HK-2 (cell line): ENCODE data around the gene GHR.
"Not testable (repeated sequence)": the region's sequence is repeated elsewhere in the genome, so short reads cannot be mapped to it uniquely, and the experiment has no call there.

Experiments
- DNase-seq: peaks from one replicate; pipeline ENCODE4 v3.0.0-alpha.2; 2018; ENCODE audit not compliant: unreplicated experiment

Gene GHR

DNA sequence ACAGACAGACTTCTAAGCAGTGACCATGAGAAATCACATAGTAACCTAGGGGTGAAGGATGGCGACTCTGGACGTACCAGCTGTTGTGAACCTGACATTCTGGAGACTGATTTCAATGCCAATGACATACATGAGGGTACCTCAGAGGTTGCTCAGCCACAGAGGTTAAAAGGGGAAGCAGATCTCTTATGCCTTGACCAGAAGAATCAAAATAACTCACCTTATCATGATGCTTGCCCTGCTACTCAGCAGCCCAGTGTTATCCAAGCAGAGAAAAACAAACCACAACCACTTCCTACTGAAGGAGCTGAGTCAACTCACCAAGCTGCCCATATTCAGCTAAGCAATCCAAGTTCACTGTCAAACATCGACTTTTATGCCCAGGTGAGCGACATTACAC is 295.4 kb downstream of the GHR start:
- peak; percentile 19 for DNase-seq

DNA sequence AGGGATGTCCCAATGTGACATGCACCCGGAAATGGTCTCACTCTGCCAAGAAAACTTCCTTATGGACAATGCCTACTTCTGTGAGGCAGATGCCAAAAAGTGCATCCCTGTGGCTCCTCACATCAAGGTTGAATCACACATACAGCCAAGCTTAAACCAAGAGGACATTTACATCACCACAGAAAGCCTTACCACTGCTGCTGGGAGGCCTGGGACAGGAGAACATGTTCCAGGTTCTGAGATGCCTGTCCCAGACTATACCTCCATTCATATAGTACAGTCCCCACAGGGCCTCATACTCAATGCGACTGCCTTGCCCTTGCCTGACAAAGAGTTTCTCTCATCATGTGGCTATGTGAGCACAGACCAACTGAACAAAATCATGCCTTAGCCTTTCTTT is 295.8 kb downstream of the GHR start:
- no peak for DNase-seq

DNA sequence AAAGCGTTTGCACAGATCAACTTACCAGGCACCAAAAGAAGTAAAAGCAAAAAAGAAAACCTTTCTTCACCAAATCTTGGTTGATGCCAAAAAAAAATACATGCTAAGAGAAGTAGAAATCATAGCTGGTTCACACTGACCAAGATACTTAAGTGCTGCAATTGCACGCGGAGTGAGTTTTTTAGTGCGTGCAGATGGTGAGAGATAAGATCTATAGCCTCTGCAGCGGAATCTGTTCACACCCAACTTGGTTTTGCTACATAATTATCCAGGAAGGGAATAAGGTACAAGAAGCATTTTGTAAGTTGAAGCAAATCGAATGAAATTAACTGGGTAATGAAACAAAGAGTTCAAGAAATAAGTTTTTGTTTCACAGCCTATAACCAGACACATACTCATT is 297.0 kb downstream of the GHR start:
- no peak for DNase-seq

DNA sequence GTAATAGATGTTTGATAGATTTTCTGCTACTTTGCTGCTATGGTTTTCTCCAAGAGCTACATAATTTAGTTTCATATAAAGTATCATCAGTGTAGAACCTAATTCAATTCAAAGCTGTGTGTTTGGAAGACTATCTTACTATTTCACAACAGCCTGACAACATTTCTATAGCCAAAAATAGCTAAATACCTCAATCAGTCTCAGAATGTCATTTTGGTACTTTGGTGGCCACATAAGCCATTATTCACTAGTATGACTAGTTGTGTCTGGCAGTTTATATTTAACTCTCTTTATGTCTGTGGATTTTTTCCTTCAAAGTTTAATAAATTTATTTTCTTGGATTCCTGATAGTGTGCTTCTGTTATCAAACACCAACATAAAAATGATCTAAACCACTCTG is 298.2 kb downstream of the GHR start:
- no peak for DNase-seq

DNA sequence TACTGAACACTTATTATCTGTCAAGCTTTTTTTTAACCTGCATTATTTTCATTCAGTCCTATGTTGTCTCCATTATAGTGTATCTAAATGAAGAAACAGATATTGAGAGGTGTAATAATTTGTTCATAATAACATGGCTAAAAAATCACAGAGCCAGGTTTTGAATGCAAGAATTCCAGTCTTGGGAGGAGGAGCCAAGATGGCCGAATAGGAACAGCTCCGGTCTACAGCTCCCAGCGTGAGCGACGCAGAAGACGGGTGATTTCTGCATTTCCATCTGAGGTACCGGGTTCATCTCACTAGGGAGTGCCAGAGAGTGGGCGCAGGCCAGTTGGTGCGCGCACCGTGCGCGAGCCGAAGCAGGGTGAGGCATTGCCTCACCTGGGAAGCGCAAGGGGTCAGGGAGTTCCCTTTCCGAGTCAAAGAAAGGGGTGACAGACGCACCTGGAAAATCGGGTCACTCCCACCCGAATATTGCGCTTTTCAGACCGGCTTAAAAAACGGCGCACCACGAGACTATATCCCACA is 311.4 kb downstream of the GHR start:
- not testable (repeated sequence) for DNase-seq

DNA sequence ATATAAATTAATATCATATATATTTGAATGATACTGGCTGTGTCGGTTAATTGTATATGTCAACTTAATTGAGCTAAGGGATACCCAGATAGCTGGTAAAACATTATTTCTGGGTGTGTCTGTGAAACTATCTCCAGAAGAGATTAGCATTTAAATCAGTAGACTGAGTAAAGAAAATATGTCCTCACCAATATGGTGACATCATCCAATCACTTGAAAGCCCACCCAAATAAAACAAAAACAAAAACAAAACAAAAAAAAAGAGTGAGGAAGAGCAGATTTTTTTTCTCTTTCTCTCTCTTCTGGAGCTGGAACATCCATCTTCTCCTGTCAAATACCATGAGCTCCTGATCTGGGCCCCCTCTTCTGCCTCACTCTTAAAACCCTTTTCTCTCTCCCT is 317.7 kb downstream of the GHR start:
- DNase-seq, result no peak

DNA sequence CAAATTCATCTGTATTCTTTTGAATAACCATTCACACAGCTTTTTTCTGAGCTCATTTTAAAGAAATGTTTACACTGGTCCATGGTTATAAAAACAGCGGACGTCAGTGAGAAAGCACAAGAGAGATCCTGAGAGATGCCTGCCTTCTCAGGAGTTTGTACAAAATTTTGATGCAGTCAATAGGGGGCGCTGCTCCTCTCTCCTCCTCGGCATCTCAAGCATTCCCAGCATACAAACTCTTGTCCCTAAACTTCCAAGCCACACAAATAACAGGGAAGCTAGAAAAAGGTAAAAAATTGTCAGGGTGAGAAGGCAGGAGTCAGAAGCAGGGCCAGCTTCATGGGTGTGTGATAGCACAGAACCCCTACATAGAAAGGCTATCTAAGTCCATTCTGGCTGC is 322.2 kb downstream of the GHR start:
- no peak for DNase-seq

DNA sequence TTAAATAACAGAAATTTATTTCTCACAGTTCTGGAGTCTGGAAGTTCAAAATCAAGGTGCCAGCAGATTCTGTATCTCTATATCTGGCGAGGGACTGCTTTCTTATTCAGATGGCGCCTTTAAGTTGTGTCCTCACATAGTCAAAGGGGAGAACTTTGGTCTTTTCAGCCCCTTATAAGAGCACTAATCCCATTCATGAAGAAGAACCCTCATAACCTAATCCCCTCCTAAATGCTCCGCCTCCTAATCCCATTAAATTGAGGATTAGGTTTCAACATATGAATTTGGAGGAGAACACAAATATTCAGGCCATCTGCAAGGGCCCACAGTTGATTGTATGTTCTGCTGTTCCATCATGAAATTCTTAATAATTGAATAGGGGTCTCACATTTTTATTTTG is 322.6 kb downstream of the GHR start:
- DNase-seq, result no peak

DNA sequence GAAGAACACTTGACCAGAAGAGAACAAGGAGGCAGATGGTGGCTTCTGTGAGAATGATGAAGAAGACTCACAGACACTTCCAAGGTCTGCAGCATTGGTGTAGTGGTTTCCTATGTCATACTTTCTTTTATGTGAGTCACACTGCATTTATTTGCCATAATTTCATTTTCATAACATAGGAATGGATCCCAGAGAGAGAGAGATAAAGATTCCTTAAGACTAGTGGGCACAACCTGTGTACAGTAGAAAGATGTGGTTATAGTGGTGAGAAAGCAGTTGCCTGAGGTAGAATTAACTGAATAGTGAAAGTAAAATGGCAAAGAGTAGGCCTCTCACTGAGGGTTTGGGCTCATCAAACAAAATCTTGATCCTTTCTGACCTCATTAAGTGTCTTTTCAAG is 325.8 kb downstream of the GHR start:
- no peak for DNase-seq

DNA sequence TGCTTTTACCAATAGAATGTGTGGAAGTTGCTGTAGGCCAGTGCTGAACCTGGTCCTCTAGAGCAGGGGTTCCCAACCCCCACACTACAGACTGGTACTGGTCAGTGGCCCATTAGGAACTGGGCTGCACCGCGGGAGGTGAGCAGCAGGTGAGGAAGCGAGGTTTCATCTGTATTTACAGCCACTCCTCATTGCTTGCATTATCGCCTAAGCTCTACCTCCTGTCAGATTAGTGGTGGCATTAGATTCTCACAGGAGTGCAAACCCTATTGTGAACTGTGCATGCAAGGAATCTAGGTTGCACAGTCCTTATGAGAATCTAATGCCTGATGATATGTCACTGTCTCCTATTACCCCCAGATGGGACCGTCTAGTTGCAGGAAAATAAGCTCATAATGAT is 327.3 kb downstream of the GHR start:
- DNase-seq, result no peak

DNA sequence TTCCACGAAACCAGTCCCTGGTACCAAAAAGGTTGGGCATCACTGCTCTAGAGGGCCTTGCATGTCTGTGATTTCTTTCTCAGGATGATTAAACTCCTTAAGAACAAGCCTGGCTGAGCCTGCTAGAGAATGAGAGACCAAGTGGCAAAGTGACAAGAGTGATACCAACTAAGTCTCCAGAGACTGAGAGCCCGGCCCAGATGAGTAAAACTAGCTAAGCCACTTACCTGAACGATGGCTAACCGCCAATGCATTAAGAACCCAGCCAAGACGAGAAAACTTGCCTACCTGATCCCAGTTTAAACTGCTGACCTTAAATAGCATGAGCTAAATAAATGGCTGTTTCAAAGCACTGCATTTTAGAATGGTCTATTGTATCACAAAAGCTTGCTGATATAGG is 327.8 kb downstream of the GHR start:
- DNase-seq, result no peak

DNA sequence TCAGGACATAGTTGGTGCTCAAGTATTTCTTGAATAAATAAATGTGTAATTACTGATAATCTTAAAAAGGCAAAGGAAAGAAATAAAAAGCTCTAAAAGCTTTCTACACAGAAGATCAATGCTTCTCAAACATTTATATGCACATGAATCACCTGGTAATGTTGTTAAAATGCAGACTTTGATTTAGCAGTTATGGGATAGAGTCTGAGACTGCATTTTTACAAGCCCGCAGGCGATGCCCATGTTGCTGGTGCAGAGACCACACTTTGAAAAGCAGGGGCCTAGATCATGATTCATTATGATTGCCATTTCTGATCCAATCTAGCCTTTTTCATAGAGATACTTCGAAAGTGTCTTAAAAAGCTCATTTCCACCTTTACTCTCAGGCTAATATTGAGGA is 329.9 kb downstream of the GHR start:
- no peak for DNase-seq

DNA sequence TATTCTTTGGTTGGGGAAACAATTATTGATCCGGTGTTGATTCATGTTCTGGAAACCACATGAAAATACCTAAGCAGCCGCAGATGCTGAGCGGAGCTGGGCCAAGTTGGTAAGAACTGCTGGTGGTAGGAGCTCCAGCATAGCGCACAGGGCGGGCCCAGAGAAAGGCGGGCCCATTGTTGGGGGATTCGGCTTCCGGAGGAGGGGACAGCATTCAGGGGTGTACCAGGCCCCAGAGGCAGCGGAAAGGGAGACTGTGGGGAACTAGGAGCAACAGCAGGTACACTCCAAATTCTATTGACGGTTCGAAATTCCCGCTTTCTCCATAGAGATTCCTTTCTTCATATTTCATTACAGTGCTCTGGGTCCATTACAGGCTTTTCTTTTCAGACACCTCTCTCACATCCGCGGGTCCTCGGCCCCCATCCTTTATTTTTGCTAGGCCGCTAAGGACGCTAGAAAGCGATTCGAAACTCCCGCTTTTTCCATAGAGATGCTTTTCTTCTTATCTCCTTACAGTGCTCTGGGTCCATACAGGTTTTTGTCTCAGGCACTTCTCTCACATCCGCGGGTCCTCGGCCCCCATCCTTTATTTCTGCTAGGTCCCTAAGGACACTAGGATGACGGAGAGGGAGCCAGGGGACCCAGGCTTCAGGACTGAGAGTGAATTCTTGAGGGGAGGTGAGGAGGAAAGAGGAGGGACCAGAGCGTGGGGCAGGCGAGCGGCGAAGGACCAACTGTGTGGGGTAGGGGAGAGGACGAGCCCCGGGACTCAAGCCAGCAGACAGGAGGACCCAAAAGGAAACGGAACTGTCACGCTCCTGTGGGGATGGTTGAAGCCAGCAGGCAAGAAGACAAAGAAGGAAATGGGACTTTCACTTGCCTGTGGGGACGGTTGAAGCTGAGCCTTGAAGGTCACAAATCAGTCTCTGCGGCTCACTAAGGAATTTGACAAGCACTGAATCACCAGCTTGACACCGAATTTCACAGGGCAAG is 333.7 kb downstream of the GHR start, which contains the start of gene CCDC152:
CCDC152 (plus strand) TSS at position 213 of the 996 bp plus-strand sequence. CDS start 2,304 bp downstream, outside the sequence.
- DNase-seq, result no peak

DNA sequence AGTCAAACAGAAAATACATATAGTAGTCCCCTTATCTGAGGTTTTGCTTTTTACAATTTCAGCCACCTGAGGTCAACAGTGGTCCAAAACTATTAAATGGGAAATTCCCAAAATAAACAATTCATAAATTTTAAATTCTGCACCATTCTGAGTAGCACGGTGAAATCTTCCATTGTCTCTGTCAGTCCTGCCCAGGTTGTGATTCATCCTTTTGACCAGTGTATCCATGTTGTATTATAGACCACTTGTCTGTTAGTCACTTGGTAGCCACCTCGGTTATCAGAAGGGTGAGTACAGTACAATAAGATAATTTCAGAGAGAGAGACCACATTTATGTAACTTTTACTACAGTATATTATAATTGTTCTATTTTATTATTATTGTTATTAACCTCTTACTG is 336.2 kb downstream of the GHR start:
- no peak for DNase-seq

DNA sequence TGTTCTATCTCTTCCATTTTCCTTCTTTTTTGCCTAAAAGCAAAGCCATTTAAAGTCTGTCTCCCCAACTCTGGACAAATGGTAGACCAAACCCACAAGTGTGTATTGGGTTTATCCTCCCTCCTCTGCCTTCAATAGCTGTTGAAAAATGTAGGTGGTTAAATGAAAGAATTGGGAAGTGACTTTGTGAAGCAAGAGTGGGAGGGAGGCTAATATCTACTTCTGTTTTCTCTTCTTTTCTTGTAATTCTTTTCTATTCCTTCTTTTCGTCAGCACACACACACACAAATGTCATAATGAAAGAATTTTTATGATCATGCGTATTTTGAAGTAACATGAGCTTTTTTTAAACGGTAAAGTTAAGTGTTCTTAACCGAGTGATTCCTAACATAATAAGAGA is 337.2 kb downstream of the GHR start:
- DNase-seq, result no peak

DNA sequence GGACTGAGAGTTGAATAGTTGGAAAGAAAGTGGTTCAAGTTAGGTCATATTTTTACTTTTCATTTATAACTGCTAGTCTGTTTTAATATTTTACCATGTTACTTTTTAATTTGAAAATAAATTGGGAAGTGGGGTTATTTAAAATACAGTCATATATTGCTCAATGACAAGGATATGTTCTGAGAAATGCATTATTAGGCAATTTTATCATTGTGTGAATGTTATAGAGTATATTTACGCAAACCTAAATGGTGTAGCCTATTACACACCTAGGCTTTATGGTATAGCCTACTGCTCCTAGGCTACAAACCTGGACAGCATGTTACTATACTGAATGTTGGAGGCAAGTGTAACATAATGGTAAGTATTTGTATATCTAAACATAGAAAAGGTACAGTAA is 338.6 kb downstream of the GHR start:
- DNase-seq, result no peak

DNA sequence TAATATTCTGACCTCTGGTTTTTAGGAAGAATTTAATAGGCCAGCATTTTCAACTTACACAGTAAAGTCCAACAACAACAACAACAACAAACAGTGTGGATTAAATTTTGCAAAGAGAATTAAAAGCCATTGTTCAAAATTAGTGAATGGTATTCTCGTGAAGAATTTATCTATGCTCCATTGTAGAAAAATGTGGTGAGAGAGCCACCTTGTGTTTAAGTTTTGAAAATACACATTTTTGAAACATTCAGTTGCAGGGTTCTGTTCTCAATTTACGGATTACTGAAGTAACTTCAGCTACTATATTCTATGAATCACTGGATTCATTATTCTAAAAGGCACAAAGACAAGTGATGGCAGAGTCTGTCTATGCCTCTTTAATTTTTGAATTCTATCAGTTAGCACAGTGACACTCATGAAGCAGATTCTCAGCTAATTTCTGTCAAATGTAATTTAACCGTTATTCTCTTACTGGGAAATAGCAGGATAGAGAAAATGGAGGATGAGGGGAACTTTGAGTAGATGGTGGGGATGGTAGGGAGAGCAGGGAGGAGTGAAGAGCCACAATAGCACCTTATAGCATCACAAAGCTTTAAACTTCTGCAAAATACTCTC is 344.4 kb downstream of the GHR start:
- DNase-seq, result no peak

DNA sequence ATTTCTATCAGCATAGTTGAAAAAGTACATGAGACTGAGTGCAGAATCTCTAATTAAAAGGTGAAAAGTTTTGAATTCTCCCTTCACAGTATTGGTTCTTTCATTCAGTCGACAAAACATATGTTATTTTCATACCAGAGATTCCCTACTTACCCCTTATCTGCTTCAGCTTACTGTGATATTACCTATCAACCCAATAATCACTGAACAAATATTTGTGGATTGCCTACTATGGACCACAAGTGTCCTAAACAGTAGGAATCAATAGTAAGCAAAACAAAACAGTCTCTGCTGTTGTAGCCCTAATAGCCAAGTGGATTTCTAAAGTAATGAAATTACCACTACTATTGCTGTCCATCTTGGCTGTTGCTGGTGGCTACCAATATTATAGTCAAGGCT is 344.9 kb downstream of the GHR start:
- no peak for DNase-seq

DNA sequence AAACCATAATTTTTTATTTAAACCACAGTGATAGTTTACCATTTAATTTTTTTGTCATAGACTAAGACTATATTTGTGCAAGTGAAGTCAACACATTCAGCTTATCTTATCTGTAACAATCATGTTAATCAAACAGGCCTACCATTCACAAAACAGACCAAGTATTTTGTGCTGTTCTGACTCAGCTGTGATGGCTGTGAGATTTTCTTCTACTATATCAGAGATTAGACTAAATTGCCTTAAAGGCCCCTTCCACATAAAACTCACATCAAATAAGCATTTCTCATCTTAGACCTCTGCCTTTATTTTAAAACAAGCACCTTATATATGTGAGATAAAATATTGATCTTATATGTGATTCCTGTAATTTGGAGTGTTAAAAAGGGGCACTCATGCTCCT is 346.8 kb downstream of the GHR start:
- no peak for DNase-seq
